GM03348 (cell line): ENCODE measurements around the gene NOC4L.
"Not testable (repeated sequence)": the region's sequence is repeated elsewhere in the genome, so short reads cannot be mapped to it uniquely, and the experiment has no call there.

Source experiments
- DNase-seq: peaks from one replicate; pipeline ENCODE4 v3.0.0; 2012; ENCODE audit warnings: low spot score

The NOC4L gene

GRCh38 chr12:132123970-132124765 lies 20.1 kb upstream of the NOC4L start:
- DNase-seq, result no peak

DNA sequence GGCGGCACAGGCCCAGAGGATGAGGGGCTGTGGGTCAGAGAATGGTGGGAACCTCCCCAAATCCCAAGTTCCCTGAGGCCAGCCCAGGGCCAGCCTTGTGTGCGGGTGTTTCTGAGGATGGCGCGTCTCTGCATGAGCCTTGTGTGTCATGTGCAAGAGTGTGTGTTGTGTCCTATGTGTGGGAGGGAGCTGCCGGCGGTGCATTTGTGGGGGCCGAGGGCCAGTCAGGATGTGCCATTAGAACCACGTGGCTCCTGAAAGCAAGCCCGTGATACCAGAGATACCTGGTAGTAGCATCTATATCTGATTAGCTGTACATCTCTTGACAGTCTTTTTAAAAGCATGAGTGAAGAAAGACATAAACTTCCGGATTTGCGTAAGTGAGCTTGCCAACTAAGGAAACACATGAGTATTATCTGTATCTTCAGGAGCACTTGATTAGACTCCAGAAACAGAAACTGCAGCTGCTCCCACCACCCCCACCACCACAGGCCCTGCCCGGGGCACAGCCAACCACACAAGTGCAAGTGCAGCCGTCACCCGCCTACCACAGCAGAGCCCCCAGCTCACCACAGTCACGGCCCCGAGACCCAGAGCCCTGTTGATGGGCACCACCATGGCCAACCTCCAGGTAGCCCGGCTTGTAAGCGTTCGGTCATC lies 19.4 kb upstream of the NOC4L start:
- DNase-seq, result no peak

DNA sequence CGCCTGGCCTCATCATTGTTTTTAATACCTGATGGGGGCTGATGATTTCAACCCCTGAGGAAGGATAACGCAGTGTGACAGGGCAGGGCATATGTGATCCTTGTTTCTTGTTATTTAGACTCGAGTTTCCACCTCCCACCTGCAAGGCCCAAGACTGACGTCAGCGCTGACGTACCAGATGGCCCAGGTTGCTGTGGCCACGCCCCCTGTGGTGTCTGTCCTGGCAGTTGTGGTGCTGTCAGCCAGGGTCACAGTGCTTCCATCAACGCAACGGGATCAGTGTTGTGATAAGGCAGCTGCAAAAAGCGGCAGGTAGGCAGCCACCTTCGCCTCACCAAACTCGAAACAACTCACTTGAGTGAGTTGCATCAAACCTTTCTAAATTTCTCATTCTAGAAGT lies 18.5 kb upstream of the NOC4L start:
- no peak for DNase-seq

GRCh38 chr12:132127041-132127440 lies 17.2 kb upstream of the NOC4L start:
- DNase-seq, result no peak

GRCh38 chr12:132129007-132129406 lies 15.2 kb upstream of the NOC4L start:
- no peak for DNase-seq

- no peak for DNase-seq
Measured at GRCh38 chr12:132130690-132131089, 13.6 kb upstream of the NOC4L start.

- DNase-seq, result no peak
Measured at GRCh38 chr12:132131229-132131628, 13.0 kb upstream of the NOC4L start.

- DNase-seq, result no peak
Measured at GRCh38 chr12:132131952-132132351, 12.3 kb upstream of the NOC4L start.

GRCh38 chr12:132132609-132133430 lies 11.4 kb upstream of the NOC4L start:
- no peak for DNase-seq

DNA sequence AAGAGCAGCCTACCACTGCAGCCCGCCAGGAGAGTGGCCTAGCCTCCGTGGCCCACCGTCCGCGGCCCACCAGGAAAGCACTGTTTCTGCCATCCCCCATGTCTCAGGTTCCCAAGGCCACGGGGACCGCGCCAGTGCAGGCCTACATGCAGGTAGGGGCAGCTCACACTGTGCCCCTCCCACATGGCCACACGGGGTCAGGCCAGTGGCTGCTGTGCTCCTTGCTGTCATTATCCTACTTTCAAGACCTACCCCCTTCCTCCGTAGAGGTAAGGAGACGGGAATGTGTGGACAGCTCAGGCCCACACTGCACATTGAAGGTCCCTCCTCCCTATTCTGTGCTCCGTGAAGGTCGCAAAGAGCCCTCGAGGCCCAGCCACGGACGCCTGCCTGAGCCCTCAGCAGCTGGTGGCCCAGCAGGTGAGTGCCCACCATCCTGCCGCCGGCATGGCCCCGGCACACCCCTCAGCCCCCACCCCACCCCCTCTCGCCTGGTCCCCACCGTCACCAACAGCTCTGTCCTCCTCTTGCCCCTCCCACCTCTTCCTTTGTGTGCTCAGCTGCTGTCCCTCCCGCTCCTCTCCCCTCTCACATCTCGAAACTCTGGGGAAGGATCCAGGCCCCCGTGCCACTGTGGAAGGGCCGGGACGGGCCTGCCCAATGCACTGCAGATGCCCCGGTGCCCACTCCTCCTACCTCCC lies 10.2 kb upstream of the NOC4L start:
- DNase-seq, result no peak

DNA sequence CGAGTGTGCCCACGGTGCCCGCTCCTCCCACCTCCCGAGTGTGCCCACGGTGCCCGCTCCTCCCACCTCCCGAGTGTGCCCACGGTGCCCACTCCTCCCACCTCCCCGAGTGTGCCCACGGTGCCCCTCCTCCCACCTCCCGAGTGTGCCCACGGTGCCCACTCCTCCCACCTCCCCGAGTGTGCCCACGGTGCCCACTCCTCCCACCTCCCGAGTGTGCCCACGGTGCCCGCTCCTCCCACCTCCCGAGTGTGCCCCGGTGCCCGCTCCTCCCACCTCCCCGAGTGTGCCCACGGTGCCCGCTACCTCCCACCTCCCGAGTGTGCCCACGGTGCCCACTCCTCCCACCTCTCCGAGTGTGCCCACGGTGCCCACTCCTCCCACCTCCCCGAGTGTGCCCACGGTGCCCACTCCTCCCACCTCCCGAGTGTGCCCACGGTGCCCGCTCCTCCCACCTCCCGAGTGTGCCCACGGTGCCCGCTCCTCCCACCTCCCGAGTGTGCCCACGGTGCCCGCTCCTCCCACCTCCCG lies 9.5 kb upstream of the NOC4L start:
- DNase-seq, result not testable (repeated sequence)

DNA sequence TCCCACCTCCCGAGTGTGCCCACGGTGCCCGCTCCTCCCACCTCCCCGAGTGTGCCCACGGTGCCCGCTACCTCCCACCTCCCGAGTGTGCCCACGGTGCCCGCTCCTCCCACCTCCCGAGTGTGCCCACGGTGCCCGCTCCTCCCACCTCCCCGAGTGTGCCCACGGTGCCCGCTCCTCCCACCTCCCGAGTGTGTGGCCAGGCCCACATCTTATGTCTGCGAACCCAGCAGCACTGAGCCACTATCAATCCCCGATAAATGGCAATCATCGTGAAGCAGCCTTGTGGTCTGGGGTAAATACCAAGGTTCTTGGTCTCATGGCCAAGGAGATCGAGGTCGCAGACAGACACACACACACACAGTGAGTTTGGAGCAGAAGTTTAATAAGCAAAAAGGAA lies 8.0 kb upstream of the NOC4L start:
- DNase-seq, result not testable (repeated sequence)

GRCh38 chr12:132137483-132138125 lies 6.7 kb upstream of the NOC4L start:
- no peak for DNase-seq

- no peak for DNase-seq
Measured at GRCh38 chr12:132138941-132139871, 5.1 kb upstream of the NOC4L start.

GRCh38 chr12:132139912-132140311 lies 4.3 kb upstream of the NOC4L start:
- DNase-seq, result no peak

DNA sequence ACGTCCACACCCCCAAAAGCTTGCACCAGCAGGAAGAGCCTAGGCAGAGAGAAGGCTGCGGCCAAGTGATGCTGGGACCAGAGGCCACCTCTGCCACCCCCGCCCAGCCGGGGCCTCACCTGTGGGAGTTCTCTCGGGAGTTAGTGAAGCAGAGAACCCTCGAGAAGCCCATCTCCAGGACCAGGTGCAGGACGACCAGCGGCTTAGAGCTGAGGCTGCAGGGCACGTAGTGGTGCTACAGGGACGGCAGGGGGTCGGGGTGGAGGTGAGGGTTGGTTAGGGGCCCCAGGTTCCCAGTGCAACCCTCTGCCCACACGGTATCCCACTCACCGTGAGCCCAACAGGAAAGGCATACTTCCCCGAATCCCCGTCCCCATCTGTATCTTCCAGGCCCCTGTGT lies 3.8 kb upstream of the NOC4L start:
- DNase-seq, result no peak

DNA sequence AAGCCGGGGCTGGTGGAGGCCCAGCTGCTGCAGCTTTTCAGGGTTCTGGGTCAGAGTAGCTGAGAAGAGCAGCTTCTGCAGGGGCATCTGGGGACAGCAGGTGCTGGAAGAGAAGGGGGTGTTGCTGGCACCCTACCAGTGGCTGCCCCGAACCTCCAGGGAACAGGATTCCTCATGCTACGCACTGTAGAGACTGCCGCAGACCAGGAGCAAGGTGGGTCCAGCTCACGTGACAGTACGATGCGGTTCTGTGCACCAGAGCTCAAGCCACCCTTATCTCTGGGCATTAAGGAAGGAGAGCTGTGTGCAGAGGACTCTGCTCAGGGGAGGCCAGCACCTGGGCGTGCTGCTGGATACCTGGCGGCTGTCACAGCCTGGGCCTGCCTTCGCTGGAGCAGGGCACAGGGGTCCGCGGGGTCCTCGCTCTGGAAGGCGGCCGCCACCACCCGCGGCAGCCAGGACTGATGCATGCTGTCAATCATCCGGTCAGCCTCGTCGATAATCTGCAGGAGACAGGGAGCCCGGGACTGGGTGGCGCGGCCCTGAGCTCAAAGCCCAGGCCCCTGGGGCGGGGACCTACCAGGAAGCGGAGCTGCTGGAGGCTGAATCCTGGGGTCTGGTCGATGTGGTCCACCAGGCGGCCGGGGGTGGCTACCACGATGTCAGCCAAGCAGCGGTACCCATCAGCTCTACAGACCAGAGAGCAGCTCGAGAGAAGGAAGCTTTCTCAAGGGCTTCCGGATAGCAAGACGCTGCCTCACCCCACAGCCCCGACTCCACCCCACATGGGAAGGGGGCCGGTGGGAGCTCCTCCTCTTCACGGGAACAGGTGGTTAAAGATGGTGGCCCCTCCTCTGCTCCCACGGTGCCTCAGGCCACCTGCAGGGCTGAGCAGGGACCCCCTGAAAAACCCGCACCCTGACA lies 3.1 kb upstream of the NOC4L start:
- no peak for DNase-seq

DNA sequence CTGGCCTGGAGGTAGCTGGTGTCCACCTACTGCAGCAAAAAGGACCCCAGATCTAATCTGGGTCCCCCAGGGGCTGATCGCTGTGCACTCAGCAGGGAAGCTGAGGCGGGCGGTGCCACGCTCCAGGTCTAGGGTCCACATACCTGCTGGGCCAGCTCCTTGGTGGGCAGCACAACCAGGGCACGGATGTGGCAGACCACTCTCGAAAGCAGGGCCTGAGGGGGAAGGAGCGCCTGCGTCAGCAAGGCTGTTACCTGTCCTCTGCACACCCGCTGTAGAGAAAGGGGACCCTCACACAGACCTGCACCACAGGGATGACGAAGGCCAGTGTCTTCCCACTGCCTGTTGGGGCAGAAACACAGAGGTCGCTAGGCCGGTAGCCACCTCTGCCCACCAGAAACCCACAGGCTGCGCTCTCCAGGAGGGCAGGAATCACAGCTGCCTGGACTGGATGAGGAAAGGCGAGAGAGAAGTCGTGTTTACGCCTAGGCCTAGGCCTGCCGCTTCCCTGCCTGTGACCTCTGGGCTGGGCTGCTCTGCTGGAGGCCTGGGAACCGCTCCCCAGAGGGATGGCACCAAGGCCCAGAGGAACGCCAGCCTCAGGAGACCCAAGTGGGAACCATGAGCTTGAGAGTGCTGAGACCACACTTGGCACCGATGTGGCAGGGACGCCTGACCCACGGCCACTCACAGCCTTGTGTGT lies 2.1 kb upstream of the NOC4L start:
- no peak for DNase-seq
